HG03342 (cell line): ENCODE data around the gene NFAT5.
"Not testable (repeated sequence)": the region's sequence is repeated elsewhere in the genome, so short reads cannot be mapped to it uniquely, and the experiment has no call there.

Source experiments
- ATAC-seq: cut with Tn5 transposase; IDR thresholded peaks from one replicate; pipeline ENCODE4 v1.9.1; 2021; ENCODE audit warnings: mild to moderate bottlenecking, moderate library complexity; ENCODE audit not compliant: unreplicated experiment

Gene NFAT5

DNA sequence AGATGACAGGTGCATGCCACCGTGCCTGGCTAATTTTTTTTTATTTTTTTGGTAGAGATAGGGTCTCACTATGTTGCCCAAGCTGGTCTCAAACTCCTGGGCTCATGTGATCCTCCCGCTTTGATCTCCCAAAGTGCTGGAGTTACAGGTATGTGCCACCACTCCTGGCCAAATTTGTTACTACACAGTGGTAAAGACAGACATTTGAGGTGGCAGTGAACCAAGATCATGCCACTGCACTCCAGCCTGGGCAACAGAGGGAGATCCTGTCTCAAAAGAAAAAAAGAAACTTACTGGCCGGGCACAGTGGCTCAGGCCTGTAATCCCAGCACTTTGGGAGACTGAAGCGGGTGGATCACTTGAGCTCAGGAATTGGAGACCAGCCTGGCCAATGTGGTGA is 163.3 kb downstream of the NFAT5 start:
- ATAC-seq = not testable (repeated sequence)

DNA sequence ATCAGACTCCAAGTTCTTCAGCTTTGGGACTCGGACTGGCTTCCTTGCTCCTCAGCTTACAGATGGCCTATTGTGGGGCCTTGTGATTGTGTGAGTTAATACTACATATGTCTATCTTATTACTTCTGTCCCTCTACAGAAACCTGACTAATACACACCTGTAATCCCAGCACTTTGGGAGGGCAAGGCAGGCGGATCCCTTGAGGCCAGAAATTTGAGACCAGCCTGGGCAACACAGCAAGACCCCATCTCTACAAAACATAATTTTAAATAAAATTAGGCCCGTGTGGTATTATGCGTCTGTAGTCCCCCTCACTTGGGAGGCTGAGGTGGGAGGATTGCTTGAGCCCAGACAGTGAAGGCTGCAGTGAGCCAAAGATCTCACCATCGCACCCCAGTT is 165.5 kb downstream of the NFAT5 start:
- not testable (repeated sequence) for ATAC-seq

DNA sequence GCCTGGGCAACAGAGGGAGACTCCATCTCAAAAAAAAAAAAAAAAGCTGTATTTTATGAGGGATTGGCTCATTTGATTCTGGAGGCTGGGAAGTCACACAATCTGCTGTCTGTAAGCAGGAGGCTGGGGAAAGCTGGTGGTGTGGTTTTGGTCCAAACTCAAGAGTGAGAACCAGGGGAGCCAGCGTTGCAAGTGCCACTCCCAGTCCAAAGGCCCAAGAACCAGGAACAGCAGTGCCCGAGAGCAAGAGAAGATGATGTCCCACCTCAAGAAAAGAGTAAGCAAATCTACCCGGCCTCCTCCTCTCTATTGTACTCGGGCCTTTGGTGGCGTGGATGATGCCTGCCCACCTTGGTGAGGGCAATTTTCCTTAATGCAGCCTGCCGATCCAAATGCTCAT is 166.3 kb downstream of the NFAT5 start:
- no peak for ATAC-seq

DNA sequence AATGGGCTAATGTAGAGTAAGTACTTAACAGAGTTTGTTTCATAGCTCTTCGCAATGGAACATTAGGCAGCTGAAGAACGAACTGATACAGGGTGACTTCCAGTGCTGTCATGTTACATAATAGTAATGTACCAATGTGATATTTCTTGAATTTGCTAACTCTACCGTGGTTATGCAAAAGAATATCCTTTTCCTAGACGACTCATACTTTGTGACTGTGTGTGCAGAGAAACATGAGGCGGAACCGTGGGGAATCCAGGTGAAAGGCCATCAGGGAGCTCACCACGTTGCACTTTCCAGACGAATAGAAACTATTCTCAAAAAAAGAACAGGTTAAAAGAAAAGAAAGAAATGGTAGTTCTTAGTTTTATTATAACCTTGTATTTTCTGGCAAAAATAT is 175.8 kb downstream of the NFAT5 start:
- ATAC-seq = no peak

DNA sequence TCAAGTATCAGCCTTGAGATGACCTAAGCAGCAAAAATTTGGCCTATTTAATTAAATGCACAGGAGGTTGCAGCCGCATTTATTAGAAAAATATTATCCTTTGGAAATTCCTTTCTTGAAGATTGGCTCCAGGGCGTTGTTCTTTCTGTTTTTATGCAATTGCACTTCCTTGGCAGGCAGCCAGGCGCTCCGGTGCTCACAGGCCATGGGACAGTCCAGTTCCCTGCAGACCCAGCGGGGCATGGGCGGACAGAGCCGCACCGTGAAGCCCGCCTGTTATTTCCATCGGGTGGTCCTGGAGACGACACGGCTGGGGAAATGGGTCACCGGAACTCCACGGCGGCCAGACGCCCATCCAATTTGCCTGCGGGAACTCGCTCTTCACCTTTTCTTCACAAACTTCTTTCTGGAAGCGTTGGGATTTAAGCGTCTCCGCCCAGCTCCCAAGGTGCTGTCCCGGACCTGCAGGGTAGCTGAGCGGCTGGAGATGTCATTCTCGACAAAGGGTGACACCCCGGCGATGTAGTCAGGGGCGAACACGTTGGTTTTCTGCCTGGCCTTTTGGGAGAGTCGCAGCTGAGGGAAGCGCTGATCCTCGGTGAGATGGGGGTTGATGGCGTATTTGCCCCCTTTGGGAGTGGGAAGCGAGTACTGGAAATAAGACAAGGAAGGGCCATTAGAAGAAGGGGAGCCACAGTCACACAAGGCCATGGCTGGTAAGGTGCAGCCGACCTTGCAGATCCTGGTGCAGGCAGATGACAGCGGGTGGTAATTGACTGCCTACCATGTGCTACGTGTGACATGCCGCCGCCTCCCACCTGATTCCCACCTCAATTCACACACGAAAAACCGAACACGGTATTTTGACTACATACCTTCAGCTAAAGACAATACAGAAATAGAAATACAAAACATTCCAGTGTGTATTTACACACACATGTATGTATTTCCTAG is 176.5 kb downstream of the NFAT5 start:
- no peak for ATAC-seq

DNA sequence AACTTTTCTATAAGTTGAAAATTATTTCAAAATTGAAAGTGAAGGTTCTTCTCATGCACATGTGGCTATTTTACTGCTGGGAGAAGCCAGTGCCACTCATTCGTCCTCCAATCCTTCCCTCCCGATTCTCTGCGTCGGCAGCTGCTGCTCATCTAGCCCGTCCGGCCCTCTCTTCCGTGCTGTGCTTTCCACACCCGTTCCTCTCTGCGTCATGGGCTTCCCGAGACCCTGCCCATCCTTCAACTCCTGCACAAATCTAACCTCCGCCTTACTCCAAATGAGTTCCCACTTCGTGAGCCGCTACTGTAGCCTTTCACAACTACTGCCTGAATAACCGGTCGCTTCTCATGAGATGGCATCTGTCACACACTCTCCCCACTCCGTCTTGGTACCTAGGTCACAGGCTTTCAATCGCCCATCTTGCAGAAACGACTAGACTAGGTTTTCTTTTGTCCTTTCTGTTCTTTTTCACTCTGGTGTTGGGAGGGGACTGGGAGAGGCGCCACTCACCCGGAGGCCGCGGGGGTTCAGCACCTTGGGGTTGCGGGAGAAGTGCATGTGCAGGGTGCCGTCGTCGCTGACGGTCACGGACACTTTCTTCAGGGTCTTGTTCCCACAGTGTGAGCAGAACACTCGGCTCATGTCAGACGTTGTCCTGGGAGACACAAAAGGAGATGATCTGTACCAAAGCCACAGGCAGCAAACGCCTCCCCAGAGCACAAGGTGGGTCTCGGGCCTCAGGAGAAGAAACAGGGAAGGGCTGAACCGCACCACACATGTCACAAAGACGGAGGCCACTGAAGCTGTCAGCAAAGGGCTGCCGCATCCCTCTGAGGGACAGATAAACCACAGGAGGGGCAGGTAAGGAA is 178.8 kb downstream of the NFAT5 start:
- ATAC-seq = no peak

DNA sequence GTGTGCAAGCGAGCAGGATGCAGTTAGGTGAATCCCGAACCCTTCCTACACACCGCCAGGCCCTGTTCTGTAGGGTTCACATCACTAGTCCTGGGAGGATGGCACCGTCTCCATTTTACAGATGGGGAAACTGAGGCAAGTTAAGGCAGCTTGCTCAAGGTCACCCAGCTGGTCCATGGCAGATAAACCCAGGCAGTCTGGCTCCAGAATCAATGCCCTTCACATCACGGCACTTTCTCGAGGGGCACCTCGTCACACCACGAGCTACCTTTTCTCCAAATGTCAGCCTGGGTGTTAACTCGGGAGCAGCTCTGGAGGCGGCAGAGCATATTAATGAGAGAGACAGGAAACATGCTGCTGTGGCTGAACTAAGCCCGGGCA is 179.5 kb downstream of the NFAT5 start:
- ATAC-seq = no peak

DNA sequence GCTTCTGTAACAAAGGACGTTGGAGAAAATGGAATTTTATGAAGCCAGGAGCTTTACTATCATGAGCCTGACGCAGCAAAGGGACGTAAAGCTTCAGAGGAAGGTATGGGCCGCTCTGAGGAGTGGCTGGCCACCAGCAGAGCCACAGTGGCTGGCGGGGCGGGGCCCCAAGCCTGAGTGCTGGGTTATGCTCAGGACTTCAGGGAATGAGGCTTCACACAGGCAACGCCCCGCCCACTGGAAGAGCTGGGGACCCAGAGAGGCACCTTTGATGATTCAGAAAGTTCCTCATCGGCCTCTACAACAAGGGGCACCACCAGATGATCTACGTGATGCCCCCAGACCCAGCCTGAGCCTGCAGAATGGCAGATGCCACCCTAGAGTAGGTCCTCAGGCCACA is 180.2 kb downstream of the NFAT5 start:
- no peak for ATAC-seq

DNA sequence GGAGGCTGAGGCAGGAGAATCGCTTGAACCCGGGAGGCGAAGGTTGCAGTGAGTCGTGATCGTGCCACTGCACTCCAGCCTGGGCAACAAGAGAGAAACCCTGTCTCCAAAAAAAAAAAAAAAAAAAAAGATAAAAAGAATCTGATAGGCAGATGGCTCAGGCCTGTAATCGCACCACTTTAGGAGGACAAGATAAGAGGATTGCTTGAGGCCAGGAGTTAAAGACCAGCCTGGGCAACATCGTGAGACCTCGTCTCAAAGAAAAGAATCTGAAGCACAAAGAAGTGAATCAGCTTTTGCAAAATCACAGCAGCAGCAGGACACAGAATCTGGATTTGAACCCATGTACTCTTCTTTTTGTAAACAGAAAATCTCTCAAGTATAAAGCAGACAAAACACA is 181.3 kb downstream of the NFAT5 start:
- ATAC-seq = no peak

DNA sequence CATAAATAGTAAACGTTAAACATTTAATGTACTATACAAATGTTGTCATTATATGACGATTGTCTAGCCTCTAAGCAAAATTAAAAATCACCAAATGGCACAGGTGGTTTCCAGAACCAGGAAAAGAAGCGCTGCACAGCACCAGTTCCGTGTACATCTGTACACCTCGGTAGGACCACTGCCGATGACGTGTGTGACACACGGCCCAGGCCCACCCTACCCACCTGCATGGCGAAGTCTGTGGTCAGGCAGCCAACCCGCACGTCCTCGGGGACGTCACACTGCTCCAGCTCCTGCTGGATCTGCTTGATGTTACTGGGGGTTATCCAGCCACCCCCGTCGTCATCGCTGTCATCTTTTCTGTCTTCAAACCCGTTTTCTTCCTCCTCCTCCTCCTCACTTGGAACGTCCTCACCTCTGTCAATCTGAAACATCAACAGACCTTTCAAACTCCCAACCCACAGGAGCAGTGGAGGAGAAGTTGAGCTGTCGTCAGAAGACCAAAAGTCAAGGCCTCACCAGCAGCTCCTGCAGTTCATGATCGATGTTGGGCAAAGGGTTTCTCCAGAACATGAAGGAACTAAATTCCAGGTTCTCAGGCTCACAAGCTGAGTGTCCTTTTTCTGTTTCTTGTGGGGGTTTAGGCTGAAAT is 183.1 kb downstream of the NFAT5 start:
- no peak for ATAC-seq

DNA sequence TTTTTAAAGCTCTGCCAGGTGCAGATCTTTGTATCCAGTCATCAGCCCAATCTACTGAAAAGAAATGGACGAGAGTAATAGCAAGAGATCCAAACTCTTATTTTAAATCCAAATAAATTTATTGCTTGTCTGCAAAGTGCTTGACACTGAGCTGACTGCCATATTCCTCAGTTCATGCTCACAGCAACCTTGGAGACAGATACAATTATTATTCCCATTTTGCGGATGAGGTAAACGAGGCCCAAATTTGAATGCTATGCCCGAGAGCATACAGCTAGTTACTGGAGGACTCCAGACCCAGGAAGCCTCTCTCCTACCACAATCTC is 188.3 kb downstream of the NFAT5 start:
- no peak for ATAC-seq
